Measurements from ENCODE around the gene SPTBN5. TPM values are rescaled to one million over a fixed set of nuclear protein-coding genes. Genes with fewer than 3 reads are reported as not detected.
A peak's percentile ranks its signal among the peaks of the same experiment; 100 is the strongest.

SPTBN5 gene
- total RNA-seq, 1 experiment from 2014 or later = 2.1 TPM

- Histone ChIP-seq H3K27ac (ENCODE audit: low read length) (peak overlapping the region; percentile 71), H3K27me3 (ENCODE audit: control insufficient read depth, insufficient read depth, low read length) (no peaks in the 10 kb centered on the region), H3K4me3 (ENCODE audit: low read depth in 2 of 2, low read length in 2 of 2) (peak overlapping the region; percentile 79 to 85), H3K36me3 (ENCODE audit: control insufficient read depth, insufficient read depth, low read length) (no peaks in the 10 kb centered on the region), H3K9me3 (ENCODE audit: control insufficient read depth, insufficient read depth, low read depth, low read length) (no peaks in the 10 kb centered on the region), H3K4me1 (ENCODE audit: control insufficient read depth, insufficient read depth, low read length) (peaks cover 8% of the 10 kb centered on the region)
- intact Hi-C loops (cut with micrococcal nuclease; ENCODE audit: unreplicated experiment) (no loop called here), in situ Hi-C loops (cut with HindIII; ENCODE audit: low pct_unique_long_range_greater_than_20kb, low sequenced_read_pairs) (no loop called here)
- ChIA-PET POLR2A (no interaction called here), CTCF (no interaction called here)
- TF ChIP-seq REST (IDR thresholded peaks at IDR 0.05; ENCODE audit: insufficient read depth in 1 of 2, low read depth in 2 of 2, low read length in 1 of 2) = no peak
- TF ChIP-seq CTCF (IDR thresholded peaks at IDR 0.05) = no peak
- no peak for TF ChIP-seq SIN3A (IDR thresholded peaks at IDR 0.05; ENCODE audit: borderline replicate concordance, insufficient read depth, low read depth, low read length)
- no peak for TF ChIP-seq TCF7L2 (IDR thresholded peaks at IDR 0.05; ENCODE audit: low read depth, low read length)
- TF ChIP-seq POLR2AphosphoS5 (IDR thresholded peaks at IDR 0.05; ENCODE audit: low read depth, low read length) = no peak
- DNase-seq (ENCODE audit: low read depth, low spot score) = no peak
- ATAC-seq = no peak
- TSS peak; percentile 56 for BruUV-seq (replicated peaks)
Observed at GRCh38 chr15:41828807-41829141, 65.1 kb downstream of the SPTBN5 start.

GRCh38 chr15:41827880-41828806, 65.7 kb downstream of the SPTBN5 start, which contains the start of gene JMJD7:
Gene JMJD7 (plus strand): TSS chr15:41828092. CDS start chr15:41828125, 33 bp downstream.
- Histone ChIP-seq H3K4me3 (ENCODE audit: low read depth in 2 of 2, low read length in 2 of 2) (peak within 1 kb of the TSS; percentile 79 to 85), H3K36me3 (ENCODE audit: control insufficient read depth, insufficient read depth, low read length) (no peaks in the 10 kb centered on the region), H3K9me3 (ENCODE audit: control insufficient read depth, insufficient read depth, low read depth, low read length) (no peaks in the 10 kb centered on the region), H3K27ac (ENCODE audit: low read length) (peak within 1 kb of the TSS; percentile 71), H3K27me3 (ENCODE audit: control insufficient read depth, insufficient read depth, low read length) (no peaks in the 10 kb centered on the region), H3K4me1 (ENCODE audit: control insufficient read depth, insufficient read depth, low read length) (peaks cover 8% of the 10 kb centered on the region)
- ChIA-PET POLR2A (interaction anchor here (0.5 kb wide), 1 partner anchor 674 kb away, joined by 3 read pairs; no protein-coding TSS in a partner anchor), CTCF (no interaction called here)
- TF ChIP-seq SIN3A (IDR thresholded peaks at IDR 0.05; ENCODE audit: borderline replicate concordance, insufficient read depth, low read depth, low read length) (no peak; the same call in 1 of the 2 replicates), TCF7L2 (IDR thresholded peaks at IDR 0.05; ENCODE audit: low read depth, low read length) (no peak), REST (IDR thresholded peaks at IDR 0.05; ENCODE audit: insufficient read depth in 1 of 2, low read depth in 2 of 2, low read length in 1 of 2) (no peak), POLR2AphosphoS5 (IDR thresholded peaks at IDR 0.05; ENCODE audit: low read depth, low read length) (peak; percentile 91), CTCF (IDR thresholded peaks at IDR 0.05) (no peak)
- no TSS peak for BruUV-seq (replicated peaks)
- DNase-seq (ENCODE audit: low read depth, low spot score) = peak; percentile 36
- in situ Hi-C loops (cut with HindIII; ENCODE audit: low pct_unique_long_range_greater_than_20kb, low sequenced_read_pairs) (no loop called here), intact Hi-C loops (cut with micrococcal nuclease; ENCODE audit: unreplicated experiment) (no loop called here)
- peak; percentile 88 for ATAC-seq
